Activated gamma-delta T cell treated with Interleukin-2 at 50 U/mL for 16 hours (primary cell): ENCODE results near the gene SCN4B.

Experiments used
- DNase-seq: peaks from one replicate; pipeline ENCODE4 v3.0.0-alpha.2; 2020

SCN4B gene

GRCh38 chr11:118172356-118172755, 19.7 kb upstream of the SCN4B start:
- DNase-seq = no peak

- peak; percentile 70 for DNase-seq
These were observed 18.8 kb upstream of the SCN4B start for GRCh38 chr11:118171269-118172062.

GRCh38 chr11:118170882-118171268, 18.3 kb upstream of the SCN4B start:
- DNase-seq = no peak

DNA sequence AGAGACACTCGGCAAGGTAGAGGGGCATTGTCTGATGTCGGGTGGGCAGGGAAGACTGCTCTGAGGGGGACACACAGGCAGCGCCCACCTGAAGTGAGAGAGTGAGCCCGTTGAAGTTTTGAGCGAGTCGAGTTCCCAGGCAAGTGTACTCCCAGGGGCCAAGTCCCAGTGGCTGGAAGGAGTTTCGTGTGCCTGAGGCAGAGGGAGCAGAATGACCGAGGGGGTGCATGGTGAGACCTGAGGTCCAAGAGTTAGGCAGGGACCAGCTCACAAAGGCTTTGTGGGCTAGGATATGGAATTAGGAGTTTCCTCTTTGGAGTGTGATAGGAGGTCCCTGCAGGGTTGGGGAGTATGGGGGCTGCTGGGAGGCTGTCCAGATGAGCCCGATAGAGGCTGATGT, 17.6 kb upstream of the SCN4B start:
- no peak for DNase-seq

GRCh38 chr11:118169300-118170140, 16.9 kb upstream of the SCN4B start:
- DNase-seq = no peak

DNA sequence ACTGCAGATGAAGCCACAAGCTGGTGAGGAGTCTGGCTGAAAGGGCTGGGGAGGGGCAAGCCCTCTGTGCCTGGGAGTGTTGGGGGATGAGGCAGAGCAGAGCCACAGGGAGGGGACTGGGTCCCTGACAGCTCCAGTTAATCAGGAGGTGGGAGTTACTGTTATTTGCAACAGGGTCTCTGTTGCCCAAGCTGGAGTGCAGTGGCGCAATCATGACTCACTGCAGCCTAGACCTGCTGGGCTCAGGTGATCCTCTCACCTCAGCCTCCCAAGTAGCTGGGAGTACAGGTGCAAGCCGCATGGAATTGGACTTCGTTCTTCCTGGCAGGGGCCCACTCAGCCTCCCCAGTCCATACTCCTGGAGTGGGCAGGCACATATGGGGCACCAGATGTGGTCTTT, 16.1 kb upstream of the SCN4B start:
- no peak for DNase-seq

DNA sequence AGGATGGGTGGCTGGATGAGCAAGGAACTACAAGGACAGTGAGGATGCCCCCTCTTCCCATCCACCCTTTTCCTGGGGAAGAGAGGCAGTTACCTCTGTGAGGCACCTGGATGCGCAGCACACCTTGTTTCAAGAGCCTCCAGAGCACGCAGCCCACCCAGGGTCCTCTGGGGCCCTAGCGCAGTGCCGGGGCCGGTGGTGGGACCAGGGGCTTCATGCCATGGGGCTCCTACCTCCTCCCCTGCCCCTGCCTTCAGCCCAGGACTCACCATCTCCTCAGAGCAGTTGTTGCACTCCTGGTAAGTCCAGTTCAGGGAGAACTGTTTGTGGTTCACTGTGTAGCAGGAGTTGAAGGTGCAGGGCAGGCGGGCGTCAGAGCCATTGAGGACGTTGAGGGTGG, 15.7 kb upstream of the SCN4B start:
- no peak for DNase-seq

DNA sequence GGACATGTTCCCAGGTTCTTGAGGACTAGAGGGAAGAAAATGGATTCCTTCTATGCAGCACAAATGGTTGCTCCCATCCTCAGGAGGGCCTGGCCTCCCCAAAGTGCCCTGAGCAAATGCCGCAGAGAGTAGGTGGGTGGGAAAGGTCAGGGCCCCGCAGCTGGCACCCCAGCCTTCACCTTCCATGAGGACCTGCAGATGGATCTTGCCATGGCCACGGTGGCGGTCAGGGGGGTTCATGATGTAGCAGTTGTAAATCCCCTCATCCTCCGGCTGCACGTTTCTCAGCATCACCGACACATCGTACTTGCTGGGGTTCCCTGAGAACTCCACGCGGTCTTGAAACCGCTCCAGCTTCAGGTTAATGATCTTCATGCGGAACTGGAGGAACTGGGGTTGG, 15.3 kb upstream of the SCN4B start:
- no peak for DNase-seq

DNA sequence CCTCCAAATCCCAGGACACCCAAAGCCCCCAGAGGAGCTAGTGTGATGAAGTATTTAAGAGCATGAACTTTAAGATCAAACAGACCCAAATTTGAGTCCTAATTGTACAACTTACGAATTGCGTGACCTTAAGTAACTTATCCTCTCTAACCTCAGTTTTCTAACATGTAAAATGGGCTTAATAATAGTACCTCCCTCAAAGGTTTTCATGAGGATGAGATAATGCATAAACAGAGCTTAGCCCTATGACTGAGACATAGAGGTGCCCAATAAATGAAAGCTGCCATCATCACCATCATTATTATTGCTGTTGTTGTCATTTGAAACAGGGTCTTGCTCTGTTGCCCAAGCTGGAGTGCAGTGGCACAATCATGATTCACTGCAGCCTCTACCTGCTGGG, 14.6 kb upstream of the SCN4B start:
- no peak for DNase-seq

DNA sequence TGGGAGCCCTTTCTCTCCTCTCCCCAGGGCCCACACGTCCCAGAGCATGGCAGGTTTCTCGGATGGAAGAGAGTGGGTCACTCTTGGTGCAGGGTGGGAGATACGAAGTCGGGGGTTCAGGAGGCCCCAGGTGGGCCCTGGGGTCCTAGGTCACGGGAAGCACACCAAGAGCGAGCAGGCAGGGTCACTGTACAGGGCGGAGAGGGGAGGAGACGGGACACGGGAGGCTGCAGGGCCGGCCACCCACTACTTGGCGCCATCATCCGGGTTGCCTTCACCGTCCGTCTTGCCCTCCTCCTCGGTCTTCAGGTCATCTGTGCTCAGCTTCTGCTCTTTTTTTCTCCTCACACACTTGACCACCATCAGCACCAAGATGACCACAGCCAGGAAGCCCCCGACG, 14.0 kb upstream of the SCN4B start:
- DNase-seq = no peak

DNA sequence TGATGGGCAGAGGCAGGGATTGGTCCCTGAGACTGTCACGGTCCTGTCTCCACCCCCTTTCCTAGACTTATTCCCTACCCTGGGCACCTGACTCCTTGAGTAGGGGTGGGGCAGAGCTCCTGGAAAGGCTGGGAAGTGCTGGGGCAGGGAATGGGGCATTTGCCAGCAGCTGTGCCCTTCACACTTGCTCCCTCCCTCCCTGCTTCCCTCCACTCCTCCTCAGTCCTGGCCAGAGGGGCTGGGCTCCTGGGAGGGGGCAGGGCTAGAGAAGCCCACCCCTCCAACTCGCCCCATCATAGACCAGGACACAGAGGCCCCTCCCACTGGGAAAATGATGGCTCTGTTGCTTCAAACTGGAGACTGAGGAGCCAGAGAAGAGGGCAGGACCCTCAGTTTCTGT, 12.3 kb upstream of the SCN4B start:
- no peak for DNase-seq

GRCh38 chr11:118163494-118163893, 10.9 kb upstream of the SCN4B start:
- no peak for DNase-seq

DNA sequence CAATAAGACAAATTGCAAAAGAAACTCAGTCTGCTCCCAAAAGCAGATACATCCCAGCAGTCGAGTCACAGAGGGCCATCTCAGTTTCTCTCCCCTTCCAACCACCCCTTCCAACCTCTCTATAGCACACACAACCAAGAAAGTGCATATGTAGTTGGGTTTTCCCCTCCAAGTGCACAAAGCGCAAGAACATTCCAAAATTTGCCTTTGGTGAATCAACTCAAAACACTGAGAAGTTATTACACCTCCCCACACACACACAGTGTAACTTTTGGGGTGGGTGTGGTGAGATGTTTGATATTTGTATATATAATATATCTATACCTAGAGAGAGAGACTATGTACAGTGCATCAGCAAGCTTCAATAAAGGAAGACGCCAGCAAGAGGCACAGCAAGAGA, 10.2 kb upstream of the SCN4B start:
- no peak for DNase-seq

GRCh38 chr11:118161786-118162185, 9.2 kb upstream of the SCN4B start:
- no peak for DNase-seq

DNA sequence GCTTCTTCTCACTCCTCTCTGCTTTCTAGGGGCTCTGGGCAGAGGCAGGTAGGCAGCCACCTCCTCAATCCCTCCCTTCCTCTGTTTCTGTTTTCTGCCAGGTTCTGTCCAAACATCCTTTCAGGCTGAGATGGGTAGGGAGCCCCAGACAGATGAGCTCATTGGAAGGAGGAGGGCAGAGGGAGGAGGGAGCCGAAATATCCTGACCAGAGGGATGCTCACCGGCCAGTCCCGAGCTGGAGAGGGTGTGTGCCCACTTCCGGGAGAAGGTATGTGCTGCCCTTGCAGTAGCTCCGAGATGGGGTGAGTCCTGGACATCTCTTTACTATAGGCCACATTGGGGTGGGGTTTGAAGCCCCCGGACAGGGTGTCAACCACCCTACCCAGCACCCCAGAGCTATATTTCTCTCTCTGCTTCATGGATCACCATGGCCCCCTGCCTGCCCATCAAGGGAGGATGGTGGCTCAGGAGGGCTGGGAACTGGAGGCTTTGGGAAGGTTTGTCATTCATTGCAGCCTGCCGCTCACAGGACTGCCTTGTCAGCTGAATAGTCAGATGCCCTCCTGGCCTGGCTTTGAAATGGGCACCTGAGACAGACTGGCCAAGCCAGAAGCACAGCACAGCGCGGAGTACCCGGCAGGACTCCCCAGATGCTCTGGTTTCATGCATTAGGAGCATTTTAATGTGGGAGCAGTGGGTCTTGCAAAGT, 4.7 kb upstream of the SCN4B start:
- DNase-seq = no peak

- DNase-seq = peak; percentile 23
These were observed 4.0 kb upstream of the SCN4B start for GRCh38 chr11:118156531-118157185.

- DNase-seq = no peak
These were observed 3.3 kb upstream of the SCN4B start for GRCh38 chr11:118155776-118156530.

- DNase-seq = no peak
These were observed 2.0 kb upstream of the SCN4B start for GRCh38 chr11:118154641-118155040.

- DNase-seq = no peak
These were observed 1.4 kb upstream of the SCN4B start for GRCh38 chr11:118153976-118154375.

DNA sequence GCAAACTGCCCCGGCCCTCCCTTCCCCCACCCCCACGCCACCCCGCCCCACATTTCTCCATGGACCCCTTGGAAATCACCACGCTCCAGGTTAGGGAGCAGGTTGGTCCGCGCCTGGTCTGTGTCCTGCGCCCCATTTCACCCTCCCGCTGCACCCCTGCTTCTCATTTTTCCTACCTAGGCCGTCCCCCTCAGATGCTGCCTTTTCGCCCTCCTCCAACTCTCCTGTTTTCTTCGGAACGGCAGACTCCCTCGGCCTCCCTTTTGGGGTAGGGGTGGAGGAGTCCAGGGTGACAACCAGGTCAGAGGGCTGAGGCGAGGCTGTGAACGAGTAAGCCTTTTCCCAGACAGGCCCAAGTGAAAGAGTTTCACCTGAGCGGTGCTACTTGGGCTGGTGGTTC, 893 bp upstream of the SCN4B start:
- DNase-seq = no peak

DNA sequence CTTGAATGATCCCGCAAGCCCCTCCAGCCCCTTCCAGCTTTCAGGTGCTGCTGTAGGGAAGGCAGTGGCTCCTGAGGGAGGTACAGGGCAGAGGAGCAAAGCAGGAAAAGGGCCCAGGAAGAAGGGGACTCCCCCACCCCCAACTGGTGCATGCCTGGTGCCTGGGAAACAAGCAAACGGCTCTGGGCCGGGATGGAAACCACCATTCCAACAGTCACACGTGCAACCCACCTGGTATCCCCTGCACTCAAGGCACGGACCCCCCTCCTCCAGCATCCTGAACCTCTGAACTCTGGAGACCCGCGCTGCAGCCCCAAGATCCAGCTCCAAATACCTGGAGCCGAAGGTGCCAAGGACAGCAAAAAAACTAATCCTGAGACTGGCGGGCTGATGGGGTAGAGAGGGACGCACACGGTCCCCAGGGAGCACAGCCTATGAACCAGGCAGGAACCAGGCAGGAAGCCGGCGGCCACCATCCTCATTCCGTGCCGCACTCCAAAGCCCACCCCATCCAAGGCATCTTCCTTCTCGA, 537 bp downstream of the SCN4B start:
- DNase-seq = no peak

DNA sequence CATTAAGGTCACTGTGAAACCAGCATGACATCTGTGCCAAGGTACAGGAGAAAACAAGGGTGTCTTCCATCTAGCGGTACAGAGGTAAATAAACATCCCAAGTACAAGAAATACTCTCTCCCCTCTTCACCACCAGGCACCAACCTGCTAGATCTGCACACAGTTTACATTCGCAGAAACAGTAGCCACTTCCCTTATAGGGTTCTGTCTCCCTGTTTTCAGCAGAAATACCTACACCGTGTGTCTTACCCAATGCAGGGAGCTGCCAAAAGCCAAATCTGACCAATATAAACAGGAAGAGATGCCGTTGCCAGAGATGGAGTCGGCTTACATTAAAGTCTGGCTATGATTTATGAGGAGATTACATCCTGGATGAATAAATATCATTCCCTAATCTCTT, 1.2 kb downstream of the SCN4B start:
- no peak for DNase-seq
